ENCODE results near the gene TGFBR3.

The TGFBR3 gene

GRCh38 chr1:91803847-91804545, 82.0 kb downstream of the TGFBR3 start:
- no peak for DNase-seq (ENCODE audit: low read depth, low spot score)

DNA sequence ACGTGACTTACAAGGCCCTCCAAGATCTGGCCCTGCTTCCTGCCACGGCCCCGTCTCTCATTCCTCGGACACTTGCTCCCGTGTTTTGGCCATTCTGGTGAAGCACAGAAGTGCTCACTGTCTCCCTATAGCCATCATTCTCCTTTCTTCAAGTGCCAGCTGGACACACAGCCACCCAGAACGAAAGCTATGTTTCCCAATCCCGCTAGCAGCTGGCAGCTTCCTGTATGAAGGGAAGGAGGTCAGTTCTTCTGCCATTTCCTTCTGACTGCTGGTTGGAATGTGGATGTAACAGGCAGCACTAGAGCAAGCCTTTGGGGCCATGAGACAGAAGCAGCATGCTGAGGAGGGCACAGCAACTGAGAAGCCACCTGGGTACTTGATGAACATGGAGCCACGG, 82.8 kb downstream of the TGFBR3 start:
- DNase-seq (ENCODE audit: low read depth, low spot score) = no peak

DNA sequence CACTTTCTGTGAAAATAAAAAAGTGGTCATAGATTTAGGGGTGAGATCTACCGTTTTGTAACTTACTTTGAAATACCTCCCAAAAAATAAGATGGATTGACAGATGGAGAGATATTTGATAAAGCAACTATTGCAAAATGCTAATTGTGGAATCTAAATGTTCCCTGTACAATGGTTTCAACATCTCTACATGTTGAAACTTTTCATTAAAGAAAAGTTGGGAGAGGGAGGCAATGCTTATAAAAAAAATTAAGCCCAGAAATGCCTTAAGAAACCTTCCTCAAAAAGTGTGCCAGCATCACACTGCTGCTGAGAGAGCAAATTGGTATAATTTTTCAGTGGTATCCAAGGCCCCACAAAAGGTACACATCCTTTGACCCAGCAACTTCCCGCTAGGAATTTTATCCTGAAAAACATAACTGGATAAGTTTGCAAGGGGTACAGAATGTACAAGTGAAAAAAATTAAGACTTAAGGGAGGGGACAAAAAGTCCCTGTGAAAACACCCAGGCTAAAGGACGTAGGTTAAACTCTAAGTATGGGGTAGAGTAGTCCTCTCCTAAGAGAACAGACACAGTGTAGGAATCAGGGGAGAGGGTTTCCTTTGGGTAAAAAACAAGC, 84.3 kb downstream of the TGFBR3 start:
- DNase-seq (ENCODE audit: low read depth, low spot score) = no peak

GRCh38 chr1:91799863-91800262, 86.1 kb downstream of the TGFBR3 start:
- DNase-seq (ENCODE audit: low read depth, low spot score) = no peak

- no peak for DNase-seq (ENCODE audit: low read depth, low spot score)
Measured at GRCh38 chr1:91799159-91799558, 86.8 kb downstream of the TGFBR3 start.

GRCh38 chr1:91798740-91799139, 87.2 kb downstream of the TGFBR3 start:
- no peak for DNase-seq (ENCODE audit: low read depth, low spot score)

- DNase-seq (ENCODE audit: low read depth, low spot score) = no peak
Measured at GRCh38 chr1:91798241-91798648, 87.7 kb downstream of the TGFBR3 start.

- no peak for DNase-seq (ENCODE audit: low read depth, low spot score)
Measured at GRCh38 chr1:91797164-91797563, 88.8 kb downstream of the TGFBR3 start.

GRCh38 chr1:91796390-91796654, 89.6 kb downstream of the TGFBR3 start:
- DNase-seq (ENCODE audit: low read depth, low spot score) = no peak

DNA sequence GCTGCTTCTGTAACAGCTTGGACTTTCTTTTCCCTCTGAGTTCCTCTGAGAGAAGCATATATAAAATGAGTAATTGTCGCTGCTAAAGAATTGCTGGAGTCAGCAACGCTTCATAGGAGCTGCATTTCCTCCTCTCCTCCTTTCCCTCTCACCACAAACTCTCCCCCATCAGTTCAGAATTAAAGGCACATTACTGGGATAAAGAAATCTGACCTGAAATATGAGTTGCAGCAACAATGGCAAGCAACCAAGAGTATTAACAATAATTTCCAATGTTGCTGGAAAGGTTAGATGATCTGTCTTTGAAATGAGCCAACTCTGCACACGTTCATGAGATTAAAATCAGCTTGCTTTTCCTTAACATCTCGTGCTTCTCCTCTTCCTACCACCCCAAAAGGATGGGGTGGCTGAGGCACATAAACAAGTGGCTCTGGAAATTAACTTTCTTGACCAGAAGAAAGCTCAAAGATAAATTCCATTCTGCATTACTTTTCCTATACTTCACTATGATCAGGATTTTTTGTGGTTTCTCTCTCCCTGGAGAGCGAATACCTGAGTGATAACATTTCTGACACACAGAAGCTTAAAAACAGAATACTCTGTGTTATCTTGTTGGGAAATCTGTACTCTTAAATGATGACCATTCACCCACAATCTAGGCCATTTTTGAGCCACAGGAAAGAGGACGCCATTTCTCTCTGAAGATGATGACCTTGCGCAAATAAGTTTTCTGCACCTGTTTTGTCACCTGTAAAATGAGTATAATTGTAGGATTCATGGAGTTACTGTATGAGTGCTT, 90.2 kb downstream of the TGFBR3 start:
- no peak for DNase-seq (ENCODE audit: low read depth, low spot score)

DNA sequence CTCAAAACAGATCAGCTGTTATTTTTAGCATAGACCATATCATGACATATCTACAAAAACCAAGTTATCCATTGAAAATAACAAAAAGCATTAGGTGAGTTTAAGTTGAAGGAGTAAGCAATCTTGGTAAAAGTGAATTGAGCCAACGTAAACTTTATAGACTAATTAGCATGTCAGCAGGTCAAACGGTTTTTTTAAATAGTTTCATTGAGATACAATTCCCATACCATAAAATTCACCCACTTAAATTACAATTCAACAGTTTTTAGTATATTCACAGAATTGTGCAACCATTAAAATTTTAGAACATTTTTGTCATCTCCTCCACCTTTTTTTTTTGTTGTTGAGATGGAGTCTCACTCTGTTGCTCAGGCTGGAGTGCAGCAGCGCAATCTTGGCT, 92.1 kb downstream of the TGFBR3 start:
- no peak for DNase-seq (ENCODE audit: low read depth, low spot score)

DNA sequence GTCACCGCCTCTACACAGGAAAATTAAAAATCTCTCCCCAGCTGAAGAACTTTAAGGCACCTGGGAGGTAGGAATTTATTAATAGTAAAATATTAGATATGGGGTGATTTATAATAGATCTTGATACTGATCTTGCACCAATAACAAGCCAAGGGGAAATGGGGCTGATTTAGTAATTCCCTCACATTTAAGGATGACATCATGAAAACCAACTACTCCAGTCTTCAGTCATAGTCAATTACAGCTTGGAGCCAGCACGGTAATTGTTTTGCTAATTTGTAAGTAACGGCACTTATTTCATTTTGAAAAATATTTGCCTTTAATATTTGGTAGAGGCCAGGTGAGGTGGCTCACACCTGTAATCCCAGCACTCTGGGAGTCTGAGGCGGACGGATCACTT, 92.8 kb downstream of the TGFBR3 start:
- no peak for DNase-seq (ENCODE audit: low read depth, low spot score)

GRCh38 chr1:91792489-91793071, 93.4 kb downstream of the TGFBR3 start:
- DNase-seq (ENCODE audit: low read depth, low spot score) = no peak

- no peak for DNase-seq (ENCODE audit: low read depth, low spot score)
Measured at GRCh38 chr1:91791691-91792488, 94.1 kb downstream of the TGFBR3 start.

DNA sequence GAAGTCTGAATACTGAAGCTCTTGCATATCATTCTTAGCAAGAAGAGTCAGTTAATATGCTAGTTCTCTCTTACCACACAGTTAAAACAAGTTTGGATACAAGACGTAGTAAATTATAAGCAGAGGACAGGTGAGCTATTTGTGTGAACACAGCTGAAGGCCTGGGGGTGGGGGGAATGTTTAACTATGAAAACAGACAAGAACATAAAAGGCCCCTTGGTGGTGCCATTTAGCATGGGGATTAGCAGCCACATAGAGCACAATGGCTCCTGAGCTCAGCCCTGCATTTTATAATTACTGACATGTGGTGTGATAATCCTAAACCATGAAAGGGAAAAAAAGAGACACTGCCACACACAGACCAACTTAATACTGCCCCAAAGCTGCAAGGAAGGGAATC, 94.8 kb downstream of the TGFBR3 start:
- DNase-seq (ENCODE audit: low read depth, low spot score) = no peak

GRCh38 chr1:91790392-91790791, 95.6 kb downstream of the TGFBR3 start:
- DNase-seq (ENCODE audit: low read depth, low spot score) = no peak

DNA sequence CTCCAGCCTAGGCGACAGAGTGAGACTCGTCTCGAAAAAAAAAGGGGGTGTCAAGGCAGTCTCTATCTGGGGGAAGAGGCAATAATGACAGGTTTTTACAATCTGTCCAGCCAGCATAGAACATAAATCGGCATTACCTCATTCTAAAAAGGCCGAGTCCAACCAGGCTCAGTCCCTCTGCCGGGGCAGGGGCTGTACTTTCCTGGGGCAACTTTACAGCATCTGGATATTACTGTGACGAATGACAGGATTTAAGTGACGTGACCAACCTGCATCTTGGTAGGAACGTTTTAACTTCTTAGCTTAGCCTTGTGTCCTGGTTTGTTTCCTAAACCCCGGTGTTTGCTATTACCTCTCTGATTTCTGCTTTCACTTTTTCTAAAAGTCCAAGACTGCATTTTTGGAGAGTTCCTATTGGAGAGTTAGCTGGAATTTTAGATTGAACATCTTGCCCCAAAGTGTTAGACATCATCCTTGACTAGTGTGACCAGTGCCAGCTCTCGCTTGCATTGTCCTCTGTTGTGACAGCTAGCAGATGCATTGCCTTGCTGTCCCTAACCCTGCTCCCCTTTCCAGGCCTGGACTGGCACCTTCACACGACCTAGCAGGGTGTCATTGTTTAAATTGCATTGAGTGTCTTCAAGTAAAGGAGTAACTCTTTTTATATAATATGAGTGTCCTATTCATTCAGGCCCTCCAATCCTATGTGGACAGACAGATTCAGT, 96.5 kb downstream of the TGFBR3 start:
- no peak for DNase-seq (ENCODE audit: low read depth, low spot score)

- DNase-seq (ENCODE audit: low read depth, low spot score) = no peak
Measured at GRCh38 chr1:91787919-91788318, 98.0 kb downstream of the TGFBR3 start.

DNA sequence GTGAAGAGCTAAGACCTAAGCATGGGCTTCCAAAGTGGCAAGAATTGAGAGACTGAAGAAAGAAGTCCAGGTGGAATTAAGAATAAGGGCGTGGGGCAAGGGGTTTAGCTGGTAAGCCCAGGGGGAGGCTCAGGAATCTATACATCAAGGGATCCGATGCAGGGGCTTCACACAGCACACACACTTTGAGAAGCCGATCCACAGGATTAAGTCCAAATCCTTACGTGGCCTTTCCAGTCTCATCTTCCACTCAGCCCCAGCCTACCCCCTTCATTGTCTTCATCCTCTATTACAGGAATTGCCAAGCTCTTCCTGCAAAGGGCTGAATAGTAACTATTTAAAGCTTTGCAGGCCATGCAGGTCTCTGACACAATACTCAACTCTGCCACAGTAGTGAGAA, 101.3 kb downstream of the TGFBR3 start:
- DNase-seq (ENCODE audit: low read depth, low spot score) = no peak

- no peak for DNase-seq (ENCODE audit: low read depth, low spot score)
Measured at GRCh38 chr1:91784191-91784590, 101.8 kb downstream of the TGFBR3 start.

All from iPS DF 19.7 (cell line).